RWPE1 (cell line): Measurements from ENCODE around the gene DEPP1.

Source experiments
- CTCF ChIA-PET: fragments of 350-600 bp; sonication (Branson Sonifier 250); formaldehyde crosslinking; extraction: SDS; loops from one replicate; lab custom pipeline; 2021; lab: Yijun Ruan, JAX
- POLR2A ChIA-PET: fragments of 400-600 bp; formaldehyde crosslinking; extraction: SDS; loops from one replicate; lab custom pipeline; 2020; ENCODE audit warnings: antibody characterized with exemption; ENCODE audit not compliant: low non-redundant PET; lab: Yijun Ruan, JAX
- DNase-seq: peaks from one replicate; pipeline ENCODE4 v3.0.0; 2012; ENCODE audit warnings: low spot score
- H3K27ac ChIP-seq: fragments of 450-650 bp; 2 replicates; pipeline ENCODE4 v1.5.1; 2017
- TF ChIP-seq, protein P1 (sequence below): fragments of 450-650 bp; conservative IDR thresholded peaks from 2 replicates; pipeline ENCODE4 v1.5.1; 2017; ENCODE audit warnings: low read depth, mild to moderate bottlenecking

Gene DEPP1

GRCh38 chr10:44949915-44950314, 28.7 kb downstream of the DEPP1 start:
- POLR2A ChIA-PET = no interaction called here
- no peak overlapping the region for H3K27ac ChIP-seq
- CTCF ChIA-PET = interaction anchor here (1.0 to 1.3 kb wide), 2 partner anchors 17 to 26 kb away, joined by 3 to 7 read pairs; no protein-coding TSS in a partner anchor
- no peak for DNase-seq
- TF ChIP-seq, protein P1, sequence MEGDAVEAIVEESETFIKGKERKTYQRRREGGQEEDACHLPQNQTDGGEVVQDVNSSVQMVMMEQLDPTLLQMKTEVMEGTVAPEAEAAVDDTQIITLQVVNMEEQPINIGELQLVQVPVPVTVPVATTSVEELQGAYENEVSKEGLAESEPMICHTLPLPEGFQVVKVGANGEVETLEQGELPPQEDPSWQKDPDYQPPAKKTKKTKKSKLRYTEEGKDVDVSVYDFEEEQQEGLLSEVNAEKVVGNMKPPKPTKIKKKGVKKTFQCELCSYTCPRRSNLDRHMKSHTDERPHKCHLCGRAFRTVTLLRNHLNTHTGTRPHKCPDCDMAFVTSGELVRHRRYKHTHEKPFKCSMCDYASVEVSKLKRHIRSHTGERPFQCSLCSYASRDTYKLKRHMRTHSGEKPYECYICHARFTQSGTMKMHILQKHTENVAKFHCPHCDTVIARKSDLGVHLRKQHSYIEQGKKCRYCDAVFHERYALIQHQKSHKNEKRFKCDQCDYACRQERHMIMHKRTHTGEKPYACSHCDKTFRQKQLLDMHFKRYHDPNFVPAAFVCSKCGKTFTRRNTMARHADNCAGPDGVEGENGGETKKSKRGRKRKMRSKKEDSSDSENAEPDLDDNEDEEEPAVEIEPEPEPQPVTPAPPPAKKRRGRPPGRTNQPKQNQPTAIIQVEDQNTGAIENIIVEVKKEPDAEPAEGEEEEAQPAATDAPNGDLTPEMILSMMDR = no peak

GRCh38 chr10:44949127-44949802, 29.3 kb downstream of the DEPP1 start:
- DNase-seq = no peak
- H3K27ac ChIP-seq = no peak overlapping the region
- POLR2A ChIA-PET = no interaction called here
- CTCF ChIA-PET = interaction anchor here (0.5 to 1.0 kb wide), 3 partner anchors 8 to 396 kb away, joined by 3 read pairs; no protein-coding TSS in a partner anchor
- TF ChIP-seq, protein P1 = no peak

DNA sequence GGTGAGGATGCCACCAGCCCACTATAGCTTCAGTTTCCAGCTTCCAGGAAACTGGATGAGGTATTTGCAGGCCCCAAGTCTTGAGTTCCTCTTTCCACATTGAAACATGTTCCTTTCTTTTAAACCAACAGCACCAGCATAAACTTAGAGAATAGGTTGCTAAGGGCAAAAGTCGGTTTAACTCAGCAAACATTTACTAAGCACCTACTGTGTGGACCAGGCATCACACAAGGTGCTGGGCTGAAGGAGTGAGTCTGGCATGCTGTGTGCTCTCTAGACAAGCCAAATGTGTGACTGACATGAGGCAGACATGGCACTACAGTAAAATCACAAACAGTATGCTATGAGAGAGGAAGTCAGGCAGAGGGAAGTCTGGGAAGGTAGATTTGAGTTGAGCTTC, 30.0 kb downstream of the DEPP1 start:
- H3K27ac ChIP-seq = no peak overlapping the region
- POLR2A ChIA-PET = no interaction called here
- CTCF ChIA-PET = interaction anchor here (0.5 to 0.6 kb wide), 3 partner anchors 7 to 1243 kb away, joined by 3 to 4 read pairs (median 3); no protein-coding TSS in a partner anchor
- no peak for DNase-seq
- TF ChIP-seq, protein P1 = no peak

- POLR2A ChIA-PET = no interaction called here
- CTCF ChIA-PET = no interaction called here
- no peak overlapping the region for H3K27ac ChIP-seq
- TF ChIP-seq, protein P1 = no peak
- DNase-seq = no peak
Observed at GRCh38 chr10:44947371-44948152, 31.0 kb downstream of the DEPP1 start.

DNA sequence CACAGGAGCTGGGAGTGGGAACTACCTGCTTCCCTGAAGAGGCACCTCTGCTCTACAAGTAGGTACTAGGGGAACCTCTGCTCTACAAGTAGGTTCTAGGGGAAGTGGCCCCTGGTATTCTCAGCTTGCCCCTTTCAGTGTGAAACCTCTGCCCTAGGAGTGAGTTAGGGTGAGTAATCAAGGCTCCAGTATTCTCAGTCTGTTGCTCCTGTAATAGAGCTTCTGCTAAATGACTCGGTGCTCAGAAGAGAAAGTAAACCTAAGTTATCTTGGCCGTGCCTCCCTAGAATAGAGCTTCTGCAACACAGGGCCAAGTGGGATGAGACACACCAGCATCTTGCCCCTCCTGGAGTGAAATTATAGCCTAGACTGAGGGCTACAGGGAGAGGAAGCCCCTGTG, 32.4 kb downstream of the DEPP1 start:
- POLR2A ChIA-PET = no interaction called here
- H3K27ac ChIP-seq = no peak overlapping the region
- DNase-seq = no peak
- TF ChIP-seq, protein P1 = no peak
- CTCF ChIA-PET = interaction anchor here (0.8 to 1.0 kb wide), 2 partner anchors 13 to 636 kb away, joined by 3 read pairs; no protein-coding TSS in a partner anchor

GRCh38 chr10:44944354-44944753, 34.3 kb downstream of the DEPP1 start:
- no peak overlapping the region for H3K27ac ChIP-seq
- ChIA-PET CTCF (interaction anchor here (0.6 kb wide), 1 partner anchor 78 kb away, joined by 3 read pairs; no protein-coding TSS in a partner anchor), POLR2A (no interaction called here)
- no peak for DNase-seq
- TF ChIP-seq, protein P1 = no peak
